ENCODE measurements around the gene PTBP2.
"Not testable (repeated sequence)": the region's sequence is repeated elsewhere in the genome, so short reads cannot be mapped to it uniquely, and the experiment has no call there.

GRCh38 chr1:96801696-96802095, 80.1 kb downstream of the PTBP2 start:
- TF ChIP-seq POLR2A, CTCF (IDR thresholded peaks at IDR 0.05): not testable (repeated sequence)
